ENCODE results near the gene PDIA2.

PDIA2 gene

DNA sequence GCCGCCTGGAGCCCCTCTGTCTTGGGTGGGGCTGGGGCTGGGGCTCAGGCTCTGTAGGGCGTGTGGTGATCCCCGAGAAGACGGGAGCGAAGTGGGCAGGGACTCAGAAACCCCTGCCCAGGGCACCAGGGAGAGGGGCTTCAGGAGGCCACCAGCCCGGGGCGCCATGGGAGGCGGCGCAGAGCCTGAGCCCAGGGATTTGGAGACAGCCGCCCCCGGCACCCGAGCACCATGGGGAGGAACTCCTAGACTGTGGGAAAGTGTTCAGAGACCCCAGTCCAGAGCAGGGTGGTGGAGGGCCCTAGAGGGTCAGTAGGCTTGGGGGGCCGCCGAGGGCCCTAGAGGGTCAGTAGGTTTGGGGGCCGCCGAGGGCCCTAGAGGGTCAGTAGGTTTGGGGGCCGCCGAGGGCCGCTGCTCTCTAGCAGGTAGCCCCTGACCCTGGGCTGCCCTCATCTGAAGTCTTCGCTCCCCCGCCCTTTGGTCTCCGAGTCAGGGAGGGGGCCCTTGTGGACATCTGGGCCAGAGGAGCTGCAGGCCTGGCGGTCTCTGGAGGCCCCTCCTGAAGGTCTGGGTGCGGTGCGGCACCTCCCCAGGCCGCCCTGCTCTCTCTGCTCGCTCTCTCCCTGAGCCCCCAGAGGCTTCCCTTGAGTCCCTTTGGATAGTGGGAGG, 1.8 kb upstream of the PDIA2 start:
- no peak for DNase-seq

DNA sequence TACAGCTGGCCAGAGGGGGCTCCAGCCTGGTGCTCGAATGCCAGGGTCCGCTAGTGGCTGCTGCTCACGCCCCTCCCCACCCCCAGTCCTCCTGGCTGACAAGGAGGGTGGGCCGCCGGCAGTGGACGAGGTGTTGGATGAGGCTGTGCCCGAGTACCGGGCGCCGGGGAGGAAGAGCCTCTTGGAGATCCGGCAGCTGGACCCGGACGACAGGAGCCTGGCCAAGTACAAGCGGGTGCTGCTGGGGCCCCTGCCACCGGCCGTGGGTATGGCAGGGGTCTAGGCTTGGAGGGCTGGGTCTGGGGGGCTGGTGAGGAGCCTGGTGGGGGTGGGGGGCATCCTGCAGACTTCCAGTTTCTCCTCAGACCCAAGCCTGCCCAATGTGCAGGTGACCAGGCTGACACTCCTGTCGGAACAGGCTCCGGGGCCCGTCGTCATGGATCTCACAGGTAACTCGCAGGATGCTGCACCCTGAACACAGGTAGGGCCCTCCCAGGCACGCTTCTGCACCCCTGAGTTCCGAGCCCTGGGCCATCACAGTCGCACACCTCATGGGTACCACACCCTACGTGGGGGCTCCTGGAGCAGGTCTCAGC, 1.2 kb upstream of the PDIA2 start:
- DNase-seq: no peak

DNA sequence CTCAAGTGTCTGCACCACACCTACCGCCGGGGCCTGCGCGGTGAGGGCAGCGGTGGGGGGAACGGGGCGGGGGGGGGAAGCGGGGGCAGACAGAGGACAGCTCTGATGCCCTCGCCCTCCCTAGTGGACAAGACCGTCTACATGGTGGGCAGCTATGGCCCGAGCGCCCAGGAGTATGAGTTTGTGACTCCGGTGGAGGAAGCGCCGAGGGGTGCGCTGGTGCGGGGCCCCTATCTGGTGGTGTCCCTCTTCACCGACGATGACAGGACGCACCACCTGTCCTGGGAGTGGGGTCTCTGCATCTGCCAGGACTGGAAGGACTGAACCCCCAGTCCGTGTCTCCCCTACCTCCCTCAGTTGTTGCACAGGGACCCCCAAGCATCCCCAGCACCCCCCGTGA, 473 bp upstream of the PDIA2 start:
- no peak for DNase-seq

DNA sequence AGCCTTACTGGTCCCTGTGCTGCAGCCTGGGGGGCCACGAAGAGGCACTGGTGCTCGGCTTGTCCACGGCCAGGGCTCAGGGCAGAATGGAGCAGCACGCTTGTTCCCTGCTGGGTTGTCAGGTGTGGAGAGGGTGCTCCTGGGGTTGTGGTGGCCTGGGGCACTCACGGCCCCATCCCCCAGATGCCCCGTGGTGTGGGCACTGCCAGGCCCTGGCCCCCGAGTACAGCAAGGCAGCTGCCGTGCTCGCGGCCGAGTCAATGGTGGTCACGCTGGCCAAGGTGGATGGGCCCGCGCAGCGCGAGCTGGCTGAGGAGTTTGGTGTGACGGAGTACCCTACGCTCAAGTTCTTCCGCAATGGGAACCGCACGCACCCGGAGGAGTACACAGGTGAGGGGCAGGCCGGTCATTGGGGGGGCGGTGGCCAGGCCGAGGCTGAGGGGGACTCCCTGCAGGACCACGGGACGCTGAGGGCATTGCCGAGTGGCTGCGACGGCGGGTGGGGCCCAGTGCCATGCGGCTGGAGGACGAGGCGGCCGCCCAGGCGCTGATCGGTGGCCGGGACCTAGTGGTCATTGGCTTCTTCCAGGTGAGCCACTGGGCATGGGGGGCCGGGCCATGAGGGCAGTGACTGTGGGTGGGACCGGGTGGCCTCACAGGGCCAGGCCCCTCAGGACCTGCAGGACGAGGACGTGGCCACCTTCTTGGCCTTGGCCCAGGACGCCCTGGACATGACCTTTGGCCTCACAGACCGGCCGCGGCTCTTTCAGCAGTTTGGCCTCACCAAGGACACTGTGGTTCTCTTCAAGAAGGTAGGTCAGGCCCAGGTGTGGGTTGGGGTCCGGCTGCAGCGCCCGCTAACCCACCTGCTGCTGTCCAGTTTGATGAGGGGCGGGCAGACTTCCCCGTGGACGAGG, 1.5 kb downstream of the PDIA2 start:
- DNase-seq: no peak

DNA sequence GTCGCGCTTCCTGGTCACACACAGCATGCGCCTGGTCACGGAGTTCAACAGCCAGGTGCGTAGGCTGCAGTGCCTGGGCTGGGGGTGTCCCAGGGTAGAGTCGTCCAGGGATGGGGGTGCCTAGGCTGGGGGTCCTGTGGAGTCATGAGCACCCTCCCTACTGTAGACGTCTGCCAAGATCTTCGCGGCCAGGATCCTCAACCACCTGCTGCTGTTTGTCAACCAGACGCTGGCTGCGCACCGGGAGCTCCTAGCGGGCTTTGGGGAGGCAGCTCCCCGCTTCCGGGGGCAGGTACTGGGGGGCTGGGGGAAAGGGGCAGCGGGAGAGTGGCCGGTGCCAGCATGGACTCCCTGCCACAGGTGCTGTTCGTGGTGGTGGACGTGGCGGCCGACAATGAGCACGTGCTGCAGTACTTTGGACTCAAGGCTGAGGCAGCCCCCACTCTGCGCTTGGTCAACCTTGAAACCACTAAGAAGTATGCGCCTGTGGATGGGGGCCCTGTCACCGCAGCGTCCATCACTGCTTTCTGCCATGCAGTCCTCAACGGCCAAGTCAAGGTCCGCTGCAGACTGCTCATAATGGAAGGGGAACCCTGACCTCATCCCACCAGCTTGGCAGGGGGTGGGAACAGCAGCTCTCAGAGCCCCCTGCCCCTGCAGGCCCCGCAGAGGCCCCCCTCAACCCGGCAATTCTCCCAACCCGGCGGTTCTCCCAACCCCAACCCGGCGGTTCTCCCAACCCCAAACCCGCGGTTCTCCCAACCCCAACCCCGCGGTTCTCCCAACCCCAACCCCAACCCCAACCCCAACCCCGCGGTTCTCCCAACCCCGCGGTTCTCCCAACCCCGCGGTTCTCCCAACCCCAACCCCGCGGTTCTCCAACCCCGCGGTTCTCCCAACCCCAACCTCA, 2.4 kb downstream of the PDIA2 start:
- DNase-seq: no peak

DNA sequence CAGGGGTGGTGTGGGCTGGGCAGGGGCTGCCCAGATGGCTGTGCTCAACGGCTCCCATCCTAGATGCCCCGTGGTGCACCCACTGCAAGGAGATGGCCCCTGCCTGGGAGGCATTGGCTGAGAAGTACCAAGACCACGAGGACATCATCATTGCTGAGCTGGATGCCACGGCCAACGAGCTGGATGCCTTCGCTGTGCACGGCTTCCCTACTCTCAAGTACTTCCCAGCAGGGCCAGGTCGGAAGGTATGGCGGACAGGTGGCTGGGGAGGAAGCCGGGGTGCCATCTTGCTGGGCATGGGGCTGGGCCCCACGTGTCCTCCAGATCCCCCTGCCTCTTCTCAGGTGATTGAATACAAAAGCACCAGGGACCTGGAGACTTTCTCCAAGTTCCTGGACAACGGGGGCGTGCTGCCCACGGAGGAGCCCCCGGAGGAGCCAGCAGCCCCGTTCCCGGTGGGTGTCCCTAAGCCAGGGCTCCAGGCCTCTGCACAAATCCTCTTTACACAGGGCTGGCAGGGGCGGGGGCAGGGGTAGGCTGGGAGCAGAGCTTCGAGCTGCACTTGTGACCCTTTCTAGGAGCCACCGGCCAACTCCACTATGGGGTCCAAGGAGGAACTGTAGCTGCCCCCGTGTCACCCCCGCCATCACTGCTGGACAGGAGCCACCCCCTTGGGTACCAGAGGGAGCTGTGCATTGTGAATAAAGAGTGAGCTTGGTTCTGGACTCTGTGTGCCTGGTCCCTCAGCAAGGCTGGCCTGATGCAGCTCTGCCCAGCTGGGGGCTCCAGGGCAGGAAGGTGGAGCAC, 3.7 kb downstream of the PDIA2 start:
- no peak for DNase-seq

DNA sequence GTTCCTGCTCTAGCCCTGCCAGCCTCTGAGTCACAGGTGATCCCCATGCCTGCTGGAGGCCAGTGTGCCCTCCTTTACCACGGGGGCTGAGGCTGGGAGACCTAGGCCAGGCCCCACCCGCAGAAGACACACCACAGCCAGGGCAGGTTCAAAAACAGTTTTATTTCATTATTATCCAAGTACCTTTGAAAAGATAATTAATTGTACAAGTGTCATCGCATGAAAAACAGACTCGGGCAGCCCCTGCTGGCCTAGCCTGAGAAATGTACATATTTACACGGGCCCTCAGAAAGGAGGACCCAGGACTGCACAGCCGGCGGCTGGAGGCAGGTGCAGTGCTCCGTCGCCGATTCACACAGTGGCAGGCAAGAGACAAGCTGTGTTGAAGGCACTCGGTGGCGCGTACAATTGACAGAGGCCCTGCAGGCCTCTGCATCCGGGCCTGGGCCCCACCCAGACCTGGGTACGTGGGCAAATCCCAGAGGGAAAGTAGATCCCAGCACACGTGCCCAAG, 4.4 kb downstream of the PDIA2 start:
- no peak for DNase-seq

DNA sequence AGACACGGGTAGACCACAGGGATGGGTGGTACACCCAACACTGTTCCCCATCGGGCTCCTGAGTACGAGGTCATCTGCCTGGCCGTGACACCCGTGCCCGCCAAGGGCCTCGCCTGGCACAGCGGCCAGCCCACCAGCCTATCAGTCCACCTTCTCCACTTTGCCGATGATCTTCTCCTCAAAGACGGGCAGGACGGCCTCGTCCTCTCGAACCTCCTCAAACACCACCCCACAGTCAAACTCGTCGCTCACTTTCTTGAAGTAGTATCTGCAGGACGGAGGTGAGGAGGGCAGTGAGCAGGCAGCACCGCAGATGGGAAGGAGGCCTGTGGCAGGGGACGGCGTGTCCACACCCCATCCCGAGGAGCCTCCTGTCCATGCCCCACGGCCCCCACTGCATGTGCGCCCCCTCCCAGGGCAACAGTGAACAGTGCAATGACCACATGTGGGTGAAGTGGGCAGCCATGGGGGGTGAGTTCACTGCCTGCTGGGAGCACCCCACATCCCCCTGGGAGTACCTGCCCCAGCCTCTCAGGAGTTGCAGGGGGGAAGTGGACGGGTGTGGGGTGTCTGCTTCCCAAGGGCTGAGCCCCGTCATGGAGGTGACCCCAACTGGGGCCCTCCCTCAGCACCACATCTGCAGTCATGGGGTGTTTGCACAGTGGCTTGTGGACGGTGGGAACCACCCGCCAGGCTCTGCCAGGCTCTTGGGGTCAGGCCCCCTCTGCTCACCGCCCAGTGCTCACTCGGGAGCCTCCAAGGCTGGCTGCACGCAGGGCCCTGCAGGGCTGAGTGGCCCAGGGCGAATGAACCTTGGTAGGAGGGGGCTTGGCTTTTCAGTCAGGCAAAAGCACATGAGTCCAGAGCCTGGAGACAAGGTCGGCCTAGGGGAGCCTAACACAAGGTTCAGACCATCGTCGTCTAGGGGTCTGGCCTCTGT, 5.3 kb downstream of the PDIA2 start:
- DNase-seq: no peak

DNA sequence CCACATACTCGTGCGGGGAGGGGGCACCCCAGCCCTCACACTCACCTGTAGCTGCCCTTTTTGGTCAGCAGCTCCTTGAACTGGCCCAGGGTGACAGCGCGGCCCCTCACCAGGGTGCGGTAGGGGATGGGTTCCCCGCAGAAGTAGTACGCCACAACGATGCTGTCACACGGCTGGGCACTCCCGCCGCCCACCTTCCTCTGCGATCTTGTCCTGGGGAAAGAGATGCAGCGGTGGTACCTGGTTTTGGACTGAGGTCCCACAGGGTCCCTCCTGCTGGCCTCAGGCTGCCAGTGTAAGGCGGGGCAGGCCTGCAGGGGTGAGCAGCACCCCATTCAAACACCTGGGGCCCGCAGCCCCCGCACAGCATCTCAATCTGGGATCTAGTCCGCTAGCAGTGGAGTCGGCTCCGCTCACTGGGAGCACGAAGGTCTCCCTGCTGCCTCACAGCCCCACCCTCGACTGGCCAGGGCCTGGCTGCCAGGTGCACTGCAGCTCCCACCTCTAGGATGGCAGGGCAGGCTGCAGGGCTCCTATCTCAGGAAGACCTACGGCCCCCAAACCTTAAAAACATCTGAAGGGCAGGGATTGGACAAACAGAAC, 6.5 kb downstream of the PDIA2 start:
- DNase-seq: no peak

DNA sequence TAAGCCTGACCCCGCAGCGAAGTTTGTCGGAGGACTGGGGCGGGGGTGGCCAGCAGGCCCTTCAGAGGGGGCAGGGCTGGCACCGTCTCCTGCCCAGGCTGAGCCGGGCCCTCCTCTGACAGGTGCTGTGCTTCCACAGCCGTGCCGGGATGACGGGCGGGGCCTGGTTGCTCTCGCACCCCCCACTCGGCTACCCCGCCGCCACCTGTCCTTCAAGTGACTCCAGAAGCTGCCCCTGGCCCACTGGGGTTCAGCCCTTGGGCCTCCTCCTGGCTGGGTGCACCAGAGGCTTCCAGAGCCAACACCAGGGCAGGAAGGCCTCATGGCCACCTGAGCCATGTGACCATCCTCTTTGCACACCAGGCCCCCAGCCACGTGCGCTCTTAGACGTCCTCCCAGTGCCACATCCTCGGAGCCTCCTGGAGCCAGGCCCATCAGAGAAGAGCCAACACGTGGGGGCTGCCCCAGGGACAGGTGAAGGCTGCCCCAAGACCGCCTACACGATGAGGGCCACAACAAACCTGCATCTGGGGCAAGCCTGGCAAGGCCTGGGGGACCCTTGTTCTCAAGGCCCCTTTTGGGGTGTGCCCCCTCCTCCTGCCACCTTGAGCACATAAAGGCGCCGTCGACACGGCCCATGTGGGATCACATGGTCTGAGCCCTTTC, 7.2 kb downstream of the PDIA2 start:
- DNase-seq: no peak

DNA sequence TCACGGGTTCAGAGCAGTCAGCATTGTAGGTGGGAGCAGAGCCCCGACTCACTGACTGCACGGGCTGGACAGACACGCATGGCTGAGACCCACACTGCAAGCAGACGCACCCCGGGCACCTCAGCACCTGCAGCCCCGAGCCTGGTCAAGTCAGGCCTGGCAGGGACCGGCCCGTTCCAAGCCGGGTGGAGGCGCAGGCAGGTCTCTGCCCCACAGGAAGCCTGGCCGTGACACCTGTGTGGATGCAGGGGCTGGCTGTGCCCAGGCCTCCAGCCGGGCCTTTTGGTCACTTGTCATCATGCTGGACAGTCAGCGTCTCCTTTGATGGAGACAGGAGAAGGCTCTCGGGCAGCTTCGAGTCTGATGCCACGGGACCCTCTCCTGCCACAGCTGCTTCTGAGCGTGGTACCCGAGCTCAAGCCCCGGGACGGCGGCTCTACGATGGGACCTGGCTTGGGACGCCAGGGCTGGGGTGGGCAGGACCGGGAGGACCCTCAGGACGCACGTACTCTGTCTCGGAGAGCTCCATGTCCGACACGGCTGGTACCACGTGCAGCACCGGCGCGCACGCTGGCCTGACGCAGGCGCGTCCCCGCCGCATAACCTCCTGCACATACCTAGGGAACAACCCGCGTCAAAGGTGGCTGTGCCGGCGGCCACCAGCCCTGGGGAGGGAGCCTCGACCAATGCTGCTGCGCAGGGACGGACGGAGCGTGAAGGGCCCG, 7.9 kb downstream of the PDIA2 start:
- DNase-seq: no peak

DNA sequence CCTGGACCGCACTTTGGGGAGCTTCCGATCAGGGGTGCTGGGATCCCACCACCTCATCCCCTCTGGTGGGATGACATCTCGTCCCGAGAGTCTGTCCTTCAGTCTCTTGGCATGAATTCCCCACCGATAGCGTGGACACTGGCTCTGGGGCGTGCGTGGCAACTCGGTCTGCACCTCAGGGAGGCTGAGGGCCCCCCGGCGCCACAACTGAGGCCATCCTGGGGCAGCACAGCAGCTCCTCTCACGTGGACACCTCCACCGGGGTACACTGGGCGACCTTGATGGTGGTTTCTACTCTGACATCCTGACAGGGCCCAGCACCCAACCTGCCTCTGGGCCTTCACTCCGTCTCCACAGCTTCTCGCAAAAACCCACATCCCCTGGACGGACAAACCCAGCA, 8.6 kb downstream of the PDIA2 start:
- no peak for DNase-seq

DNA sequence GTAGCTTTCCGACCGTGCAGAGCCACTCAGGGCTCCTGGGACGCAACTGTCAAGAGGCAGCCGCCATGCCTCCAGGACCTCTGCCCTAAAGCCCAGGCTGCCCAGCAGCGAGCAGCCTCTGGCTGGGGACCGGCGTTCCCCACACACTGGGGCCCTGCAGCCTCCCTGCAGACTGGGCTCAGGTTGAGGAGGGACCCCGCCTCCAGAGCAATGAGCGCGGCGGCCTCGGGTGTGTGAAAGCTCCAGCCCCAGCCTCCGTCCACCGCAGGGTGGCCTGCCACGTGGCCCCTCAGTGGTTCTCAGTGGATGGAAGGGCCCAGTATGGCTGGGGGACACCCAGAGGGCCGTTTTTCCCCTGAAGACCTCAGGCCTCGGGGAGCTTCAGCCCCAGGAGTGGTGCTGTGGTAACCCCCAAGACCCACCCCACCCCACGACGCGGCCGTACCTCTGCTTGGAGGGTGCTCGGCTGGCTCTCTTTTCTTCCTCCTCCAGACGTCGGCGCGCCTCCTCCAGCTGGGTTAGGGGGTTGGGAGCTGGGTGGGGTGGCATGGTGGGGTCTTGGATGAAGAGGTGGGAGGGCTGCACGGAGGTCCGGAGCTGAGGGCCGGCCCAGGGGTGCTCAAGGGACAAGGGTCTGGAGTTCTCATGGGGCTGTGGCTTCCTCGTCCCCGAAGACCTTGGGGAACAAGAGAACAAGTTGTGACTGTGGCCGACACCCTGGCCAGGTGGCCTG, 10.2 kb downstream of the PDIA2 start:
- DNase-seq: no peak

DNA sequence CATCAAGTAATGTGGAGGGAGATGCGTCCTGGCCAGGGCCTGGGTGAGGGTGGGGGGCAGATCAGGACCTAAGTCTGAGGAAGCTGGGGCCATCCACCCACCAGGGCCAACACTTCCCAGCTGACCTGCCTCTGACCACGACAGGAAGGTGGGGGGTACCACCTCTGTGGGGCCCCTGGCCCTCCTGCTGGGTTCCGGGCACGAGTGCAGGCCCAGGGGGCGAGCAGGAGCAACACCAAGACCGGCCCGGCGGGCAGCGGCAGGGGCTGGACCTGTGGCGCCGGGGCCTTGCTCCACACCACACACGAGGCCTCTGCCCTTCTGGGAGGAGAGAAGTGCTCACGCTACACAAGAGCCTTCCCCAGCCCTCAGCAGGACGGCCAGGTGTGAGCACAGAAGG, 13.3 kb downstream of the PDIA2 start:
- no peak for DNase-seq

DNA sequence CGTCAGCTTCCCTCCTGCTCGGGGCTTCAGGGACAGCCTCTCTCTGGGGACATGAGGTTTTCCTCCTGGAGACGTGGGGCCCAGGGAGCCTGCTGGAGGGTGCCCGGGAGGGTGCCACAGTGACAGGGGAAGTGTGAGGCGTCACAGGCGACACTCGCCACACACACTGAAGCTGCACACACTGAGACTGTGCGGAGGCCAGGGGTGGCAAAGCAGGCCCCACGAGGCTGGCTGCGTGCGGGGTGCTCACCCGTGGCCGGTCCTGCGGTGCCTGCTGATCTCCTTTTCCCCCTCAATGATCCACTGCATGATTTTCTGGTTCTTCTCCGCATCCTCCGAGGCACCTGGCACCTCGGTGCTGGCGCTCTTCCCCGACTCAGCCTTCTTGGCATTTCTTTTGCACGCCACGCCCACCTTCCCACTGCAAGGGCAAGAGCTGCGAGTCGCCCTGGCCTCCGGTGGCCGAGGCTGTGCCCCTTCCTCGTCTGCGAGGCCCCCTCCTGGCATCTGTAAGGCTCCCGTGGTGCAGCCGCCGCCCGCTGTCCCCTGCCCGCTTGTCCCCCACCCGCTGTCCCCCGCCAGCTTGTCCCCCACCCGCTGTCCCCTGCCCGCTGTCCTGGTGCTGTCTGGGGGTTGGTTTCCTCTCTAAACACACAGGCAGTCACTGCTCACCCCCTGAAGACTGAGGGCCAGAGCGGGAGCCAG, 14.0 kb downstream of the PDIA2 start:
- no peak for DNase-seq

DNA sequence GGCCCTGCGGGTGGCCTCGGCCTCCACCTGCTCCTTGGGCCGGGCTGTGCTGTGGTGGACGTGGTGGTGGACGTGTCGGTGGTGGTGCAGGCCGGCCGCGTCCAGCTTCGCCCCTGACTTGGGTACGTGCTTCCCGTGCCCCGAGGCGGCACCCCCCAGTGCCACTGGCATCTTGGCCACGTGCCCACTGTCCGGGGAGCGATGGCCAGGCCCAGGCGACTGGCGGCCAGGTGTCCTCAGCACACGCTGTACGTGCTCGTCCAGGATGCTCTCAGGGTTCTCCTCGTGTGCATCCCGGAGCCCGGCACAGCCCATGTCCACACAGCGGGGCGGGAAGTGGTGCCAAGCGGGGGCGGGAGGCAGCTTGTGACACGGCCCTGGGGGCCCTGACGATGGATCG, 14.9 kb downstream of the PDIA2 start:
- no peak for DNase-seq

DNA sequence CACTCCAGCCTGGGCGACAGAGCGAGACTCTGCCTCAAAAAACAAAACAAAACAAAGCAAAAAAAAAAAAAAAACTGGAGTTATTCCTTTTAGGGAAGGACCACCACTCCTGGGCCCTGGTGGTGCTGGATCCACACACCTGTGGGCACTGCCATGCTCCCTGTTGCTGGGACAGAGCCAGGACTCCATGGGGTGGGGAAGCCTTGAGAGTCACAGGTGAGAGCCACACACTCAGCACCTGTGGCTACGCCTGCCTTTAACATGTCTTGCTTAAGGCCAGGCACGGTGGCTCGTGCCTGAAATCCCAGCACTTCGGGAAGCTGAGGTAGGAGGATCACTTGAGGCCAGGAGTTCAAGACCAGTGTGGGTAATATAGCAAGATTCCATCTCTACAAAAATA, 18.3 kb downstream of the PDIA2 start:
- no peak for DNase-seq

DNA sequence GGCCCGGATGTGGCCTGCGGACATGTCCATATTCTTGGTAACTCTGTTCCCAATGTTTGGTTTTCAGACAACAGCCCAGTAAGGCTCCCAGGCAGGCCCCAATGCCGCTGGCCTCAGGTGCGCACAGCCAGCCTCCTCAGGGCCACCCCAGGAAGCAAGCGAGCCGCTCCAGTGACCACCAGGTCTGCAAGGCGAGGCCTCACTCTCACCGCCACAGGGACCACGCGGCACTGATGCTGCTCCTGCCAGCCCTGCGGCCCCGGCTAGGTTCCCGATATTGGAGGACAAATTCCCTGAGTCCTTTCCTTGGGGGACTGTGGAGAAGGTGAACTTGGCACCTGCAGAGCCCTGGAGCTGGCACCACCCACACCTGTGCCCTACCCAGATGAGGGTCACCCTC, 19.0 kb downstream of the PDIA2 start:
- no peak for DNase-seq
